SK-N-MC (cell line): ENCODE results near the gene MAPK1IP1L.

Experiments used
- EZH2 ChIP-seq: fragments of 200-600 bp; sonication (generic); IDR thresholded peaks from one replicate; pipeline ENCODE4 v1.6.1; 2017; ENCODE audit warnings: antibody characterized with exemption
- FOXP2 ChIP-seq: optimal IDR thresholded peaks from 2 replicates; pipeline ENCODE3; 2011; ENCODE audit warnings: mild to moderate bottlenecking, moderate library complexity; ENCODE audit not compliant: insufficient read depth; ENCODE audit errors: extremely low read length, control extremely low read depth
- POLR2AphosphoS5 ChIP-seq: IDR thresholded peaks from 2 replicates; pipeline ENCODE4 v1.6.1; 2012; ENCODE audit warnings: mild to moderate bottlenecking, low read depth, low read length, borderline replicate concordance

DNA sequence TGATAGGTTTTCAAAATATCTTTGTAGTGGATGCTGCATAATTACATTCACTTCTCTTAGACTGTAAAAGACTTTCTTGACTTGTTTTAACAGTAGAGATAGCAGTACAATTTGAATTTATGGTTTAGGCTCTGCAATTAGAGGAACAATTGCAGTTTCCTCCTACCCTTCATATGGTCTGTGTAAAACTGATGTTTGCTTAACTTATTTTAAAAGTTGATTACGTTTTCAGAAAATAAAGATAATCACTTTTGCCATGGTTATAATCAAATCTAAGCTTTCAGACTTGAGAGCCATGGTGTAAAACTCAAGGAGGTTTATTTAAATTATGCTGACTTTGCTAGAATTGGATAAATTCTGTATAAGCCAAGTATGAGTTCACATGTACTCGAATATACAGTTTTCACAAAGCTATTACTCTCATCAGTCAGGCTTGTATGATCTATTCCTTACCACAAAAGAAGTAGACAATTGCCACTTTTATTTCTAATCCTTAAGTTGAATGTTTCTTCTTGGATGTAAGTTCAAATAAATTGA, 2.5 kb upstream of the MAPK1IP1L start:
- TF ChIP-seq POLR2AphosphoS5 (peak; percentile 40; the same call in 1 of the 2 replicates), EZH2 (no peak), FOXP2 (peak; percentile 56)
